Sigmoid colon (tissue), 7 donors: ENCODE results near the gene ATG10. TPM values are rescaled to one million over a fixed set of nuclear protein-coding genes. Genes with fewer than 3 reads are reported as not detected.
"Not testable (repeated sequence)": the region's sequence is repeated elsewhere in the genome, so short reads cannot be mapped to it uniquely, and the experiment has no call there.

Experiments
- DNase-seq: peaks from one replicate; pipeline ENCODE4 v3.0.0-alpha.2; 2019
- H3K27ac ChIP-seq, 4 donors: fragments of 200-600 bp; sonication (generic); one replicate each; pipeline ENCODE4 v1.5.1; 2016 to 2019; ENCODE audit warnings: mild to moderate bottlenecking in 1 of 4
- H3K27me3 ChIP-seq, 3 donors: fragments of 200-600 bp; sonication (generic); one replicate each; pipeline ENCODE4 v1.5.1; 2019; ENCODE audit warnings: mild to moderate bottlenecking in 1 of 3
- H3K36me3 ChIP-seq, 4 donors: fragments of 200-600 bp; sonication (generic); one replicate each; pipeline ENCODE4 v1.5.1; 2016 to 2019
- H3K4me1 ChIP-seq, 4 donors: fragments of 200-600 bp; sonication (generic); one replicate each; pipeline ENCODE4 v1.5.1; 2017 to 2019
- H3K4me3 ChIP-seq, 4 donors: fragments of 200-600 bp; sonication (generic); one replicate each; pipeline ENCODE4 v1.5.1; 2017 to 2019; ENCODE audit warnings: mild to moderate bottlenecking in 2 of 4, moderate library complexity in 1 of 4
- H3K9me3 ChIP-seq, 4 donors: fragments of 200-600 bp in 3 of 4; sonication (generic) in 3 of 4; one replicate each; pipeline versions ENCODE4 v1.5.1 to v1.6.1; 2013 to 2019
- CTCF ChIP-seq, 4 experiments: fragments of 450-650 bp in 3 of 4; fragments of 200-600 bp in 1 of 4; IDR thresholded peaks; one replicate each; pipeline ENCODE4 v1.5.1; 2016 to 2019; ENCODE audit warnings: antibody characterized with exemption in 4 of 4, mild to moderate bottlenecking in 3 of 4, moderate library complexity in 2 of 4
- EP300 ChIP-seq, 4 donors: sonication (generic); formaldehyde crosslinking; IDR thresholded peaks; one replicate each; pipeline ENCODE4 v1.6.1; 2017; ENCODE audit warnings: antibody characterized with exemption in 4 of 4
- POLR2A ChIP-seq, 2 donors: fragments of 450-650 bp; IDR thresholded peaks; one replicate each; pipeline ENCODE4 v1.6.1; 2016; ENCODE audit warnings: antibody characterized with exemption in 2 of 2, mild to moderate bottlenecking in 2 of 2, moderate library complexity in 2 of 2
- POLR2AphosphoS5 ChIP-seq, 4 donors: sonication (generic); formaldehyde crosslinking; IDR thresholded peaks; one replicate each; pipeline ENCODE4 v1.6.1; 2017; ENCODE audit warnings: antibody characterized with exemption in 4 of 4
- WGBS, 2 donors: extraction: QIAGEN DNeasy Blood & Tissue Kit; methylation state at CpG; one replicate each; pipeline ENCODE4 v1.1.7; 2013; 5-methylcytosine and 5-hydroxymethylcytosine counted together
- intact Hi-C: fragments of 100-400 bp; cut with DNase I; formaldehyde crosslinking; loops from one replicate; pipeline ENCODE4 v1.15.1; 2023
- polyA plus RNA-seq, 3 donors: library from polyadenylated mRNA; stranded (reverse); fragments of 200-250 nt; gene quantifications; one replicate each; pipeline ENCODE4 v1.2.3, GENCODE V29; 2013
- total RNA-seq, 4 donors: library from RNA; depleted of rRNA; stranded (reverse); fragments of >200 nt; gene quantifications; one replicate each; pipeline ENCODE4 v1.1.0, GENCODE V29; 2016
- donor health status: healthy with polysubstance abuse.
- donor health status: Bipolar disorder and iron deficiency.
- donor health status: healthy.

ATG10 gene
- total and polyA plus RNA-seq, 7 donors: 4.2 to 13.2 (median 8.4) TPM

- Histone ChIP-seq H3K4me3 (no peak overlapping the region), H3K27me3 (no peaks in the 10 kb centered on the region), H3K27ac (no peak overlapping the region), H3K9me3 (no peaks in the 10 kb centered on the region), H3K36me3 (peaks cover 0 to 15% (median 0%) of the 10 kb centered on the region in 4 donors), H3K4me1 (no peaks in the 10 kb centered on the region)
- 92 to 94% methylated on average over 9 of the region's 9 CpGs for WGBS, 2 donors
- TF ChIP-seq POLR2AphosphoS5 (IDR thresholded peaks at IDR 0.05) (no peak), CTCF (IDR thresholded peaks at IDR 0.05) (no peak), EP300 (IDR thresholded peaks at IDR 0.05) (no peak), POLR2A (IDR thresholded peaks at IDR 0.05) (no peak)
- no peak for DNase-seq
- intact Hi-C loops: no loop called here
These were observed 14.3 kb downstream of the ATG10 start for GRCh38 chr5:81986126-81986525.

- WGBS, 2 donors: 87 to 96% methylated on average over 5 of the region's 5 CpGs
- Histone ChIP-seq H3K9me3 (no peaks in the 10 kb centered on the region), H3K36me3 (peaks cover 0 to 15% (median 0%) of the 10 kb centered on the region in 4 donors), H3K4me1 (no peaks in the 10 kb centered on the region), H3K4me3 (no peak overlapping the region), H3K27me3 (no peaks in the 10 kb centered on the region), H3K27ac (no peak overlapping the region)
- intact Hi-C loops: no loop called here
- TF ChIP-seq CTCF (IDR thresholded peaks at IDR 0.05) (no peak), POLR2A (IDR thresholded peaks at IDR 0.05) (no peak), EP300 (IDR thresholded peaks at IDR 0.05) (no peak), POLR2AphosphoS5 (IDR thresholded peaks at IDR 0.05) (no peak)
- no peak for DNase-seq
These were observed 17.4 kb downstream of the ATG10 start for GRCh38 chr5:81989204-81989603.

- no peaks in the 10 kb centered on the region for H3K36me3 ChIP-seq
- intact Hi-C loops: no loop called here
- DNase-seq: no peak
- H3K4me3 ChIP-seq: no peak overlapping the region
- peaks cover 0 to 5% (median 0%) of the 10 kb centered on the region in 4 donors for H3K9me3 ChIP-seq
- no peak overlapping the region for H3K27ac ChIP-seq
- WGBS, 2 donors: 90 to 92% methylated on average over 1 of the region's 1 CpG
- H3K27me3 ChIP-seq: no peaks in the 10 kb centered on the region
- TF ChIP-seq CTCF (IDR thresholded peaks at IDR 0.05) (no peak), POLR2A (IDR thresholded peaks at IDR 0.05) (no peak), EP300 (IDR thresholded peaks at IDR 0.05) (no peak), POLR2AphosphoS5 (IDR thresholded peaks at IDR 0.05) (no peak)
- no peaks in the 10 kb centered on the region for H3K4me1 ChIP-seq
These were observed 22.9 kb downstream of the ATG10 start for GRCh38 chr5:81994679-81995078.

GRCh38 chr5:81995407-81995806, 23.6 kb downstream of the ATG10 start:
- WGBS, 2 donors: 93% methylated on average over 2 of the region's 2 CpGs
- Histone ChIP-seq H3K4me3 (no peak overlapping the region), H3K4me1 (no peaks in the 10 kb centered on the region), H3K9me3 (peaks cover 0 to 5% (median 0%) of the 10 kb centered on the region in 4 donors), H3K27ac (no peak overlapping the region), H3K27me3 (no peaks in the 10 kb centered on the region), H3K36me3 (no peaks in the 10 kb centered on the region)
- TF ChIP-seq POLR2AphosphoS5 (IDR thresholded peaks at IDR 0.05): no peak
- no peak for TF ChIP-seq CTCF (IDR thresholded peaks at IDR 0.05)
- TF ChIP-seq POLR2A (IDR thresholded peaks at IDR 0.05): no peak
- TF ChIP-seq EP300 (IDR thresholded peaks at IDR 0.05): no peak
- intact Hi-C loops: no loop called here
- no peak for DNase-seq

- DNase-seq: no peak
- Histone ChIP-seq H3K4me3 (no peak overlapping the region), H3K27ac (no peak overlapping the region)
These were observed 32.7 kb downstream of the ATG10 start for GRCh38 chr5:82004511-82004910.

GRCh38 chr5:82009869-82010268, 38.0 kb downstream of the ATG10 start:
- H3K27ac ChIP-seq, H3K9me3 ChIP-seq, intact Hi-C loops, H3K27me3 ChIP-seq, H3K36me3 ChIP-seq, DNase-seq, H3K4me1 ChIP-seq, H3K4me3 ChIP-seq: not testable (repeated sequence)
- WGBS, 2 donors: 98% methylated on average over 12 of the region's 12 CpGs

More at GRCh38 chr5:82004511-82004910, 32.7 kb downstream of the ATG10 start:
- Histone ChIP-seq H3K4me1 (no peaks in the 10 kb centered on the region), H3K9me3 (no peaks in the 10 kb centered on the region), H3K36me3 (no peaks in the 10 kb centered on the region), H3K27me3 (no peaks in the 10 kb centered on the region)
- TF ChIP-seq EP300 (IDR thresholded peaks at IDR 0.05): no peak
- TF ChIP-seq CTCF (IDR thresholded peaks at IDR 0.05): no peak
- no peak for TF ChIP-seq POLR2A (IDR thresholded peaks at IDR 0.05)
- TF ChIP-seq POLR2AphosphoS5 (IDR thresholded peaks at IDR 0.05): no peak
- intact Hi-C loops: no loop called here
- 85% methylated on average over 6 of the region's 6 CpGs for WGBS, 2 donors
